GM19395 (cell line): Measurements from ENCODE around the gene NLRC5.

Source experiments
- ATAC-seq: cut with Tn5 transposase; IDR thresholded peaks from one replicate; pipeline ENCODE4 v1.9.1; 2021; ENCODE audit warnings: mild to moderate bottlenecking, moderate library complexity; ENCODE audit not compliant: unreplicated experiment

The NLRC5 gene

DNA sequence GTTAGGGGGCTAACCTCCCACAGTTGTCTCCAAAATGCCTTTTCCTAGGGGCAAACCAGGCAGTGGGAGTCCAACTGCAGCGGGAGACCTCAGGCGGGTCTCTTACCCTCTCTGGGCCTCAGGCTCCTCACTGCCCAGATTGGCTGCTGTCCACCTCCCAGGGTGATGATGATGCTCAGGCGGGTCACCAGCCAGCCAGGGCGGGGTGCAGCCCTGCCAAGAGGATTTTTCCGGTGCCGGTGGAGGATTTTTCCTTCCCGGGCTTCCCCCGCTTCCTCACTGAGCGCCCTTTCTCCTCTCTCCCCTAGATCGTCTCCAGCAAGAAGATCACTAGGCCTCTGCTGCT lies 125.8 kb downstream of the NLRC5 start:
- no peak for ATAC-seq

- ATAC-seq, result no peak
Measured at GRCh38 chr16:57115514-57116182, 126.3 kb downstream of the NLRC5 start.

GRCh38 chr16:57118461-57119084 lies 129.2 kb downstream of the NLRC5 start:
- ATAC-seq, result no peak

DNA sequence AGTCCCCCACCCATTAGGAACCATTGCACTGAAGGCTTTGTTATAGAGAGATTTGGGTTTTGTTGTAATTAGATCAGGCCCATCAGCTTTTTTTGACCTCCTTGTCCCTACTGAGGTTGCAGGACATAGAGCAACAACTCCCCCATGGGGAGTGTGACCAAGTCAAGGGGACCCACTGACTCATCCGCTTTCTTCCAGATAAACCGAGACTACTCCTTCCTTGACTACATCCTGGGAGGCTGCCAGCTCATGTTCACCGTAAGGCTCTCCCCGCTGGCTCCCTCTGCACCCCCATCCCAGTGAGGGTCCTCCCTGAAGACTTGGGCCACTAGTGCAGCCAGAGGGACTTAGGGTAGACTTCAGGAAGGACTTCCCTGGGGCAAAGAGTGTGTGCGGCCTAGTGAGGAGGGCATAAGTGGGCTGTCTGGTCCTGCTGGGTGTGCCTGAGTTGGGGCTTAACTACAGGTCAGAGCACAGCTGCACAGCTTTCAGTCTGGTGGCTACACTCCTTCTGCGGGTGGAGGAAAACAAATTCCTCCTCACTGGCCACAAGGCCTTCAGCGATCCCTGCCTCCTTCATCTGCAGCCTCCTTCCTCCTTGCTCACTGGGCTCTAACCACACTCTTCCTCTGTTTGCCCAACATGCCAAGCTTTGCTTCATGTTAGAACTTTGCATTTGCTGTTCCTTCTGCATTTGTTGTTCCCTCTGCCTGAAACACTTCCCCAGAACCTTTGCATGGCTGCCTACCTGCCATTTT lies 134.0 kb downstream of the NLRC5 start:
- no peak for ATAC-seq

GRCh38 chr16:57123974-57124674 lies 134.8 kb downstream of the NLRC5 start:
- ATAC-seq, result no peak

GRCh38 chr16:57125376-57125775 lies 136.0 kb downstream of the NLRC5 start:
- ATAC-seq, result no peak

DNA sequence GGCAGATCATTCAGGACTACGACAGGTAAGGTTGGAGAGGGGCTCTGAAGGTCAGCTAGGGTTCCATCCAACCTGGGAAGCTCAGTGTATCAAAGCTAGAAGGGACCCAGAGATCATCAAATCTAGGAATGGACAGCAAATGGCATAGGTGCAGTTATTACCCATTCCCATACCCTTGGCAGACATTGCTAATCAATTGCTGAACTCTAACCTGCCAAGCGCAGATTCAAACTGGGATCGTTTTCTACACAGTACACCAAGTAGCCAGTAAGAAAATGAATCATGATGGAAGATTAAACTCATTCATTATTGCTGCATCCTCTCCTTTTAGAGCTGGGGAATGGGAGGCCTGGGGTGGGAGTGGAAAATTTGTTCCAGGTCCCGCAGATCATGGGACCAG lies 136.6 kb downstream of the NLRC5 start:
- ATAC-seq, result no peak

GRCh38 chr16:57126411-57126810 lies 137.1 kb downstream of the NLRC5 start:
- ATAC-seq, result no peak

DNA sequence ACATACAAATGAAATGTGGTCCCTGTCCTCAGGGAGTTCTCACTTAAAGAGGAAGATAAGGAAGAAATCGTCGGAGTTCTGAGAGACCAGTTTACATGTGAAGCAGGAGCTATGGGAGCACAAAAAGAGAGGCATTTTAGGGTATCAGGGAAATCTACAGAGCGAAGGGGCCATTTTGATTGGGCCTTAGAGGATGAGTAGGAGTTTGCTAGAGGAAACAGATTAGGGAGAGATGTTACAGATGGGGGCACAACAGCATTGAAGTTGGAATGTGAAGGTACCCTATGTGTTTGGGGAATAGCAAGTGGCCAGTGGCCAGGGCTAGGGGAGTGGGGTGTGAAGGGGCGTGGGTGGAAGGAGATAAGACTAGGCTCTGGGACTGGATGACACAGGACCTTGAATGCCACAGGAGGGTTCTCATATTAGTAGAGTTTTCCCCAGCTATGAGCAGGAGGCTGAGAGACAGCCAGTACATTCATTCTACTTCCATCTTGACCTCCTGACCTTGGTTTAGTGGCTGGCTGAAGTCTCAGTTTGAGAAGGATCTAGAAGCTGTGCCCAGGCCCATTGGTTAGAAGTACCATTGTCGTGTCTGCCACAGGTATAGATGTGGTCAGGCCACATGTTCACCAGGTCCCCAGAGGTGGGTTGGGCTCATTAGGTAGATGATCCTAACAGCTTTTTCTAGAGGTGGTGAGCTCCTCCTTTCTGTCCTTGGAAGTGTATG lies 137.8 kb downstream of the NLRC5 start:
- ATAC-seq, result no peak

GRCh38 chr16:57127836-57128235 lies 138.5 kb downstream of the NLRC5 start:
- no peak for ATAC-seq

- ATAC-seq, result no peak
Measured at GRCh38 chr16:57128771-57129389, 139.5 kb downstream of the NLRC5 start.

DNA sequence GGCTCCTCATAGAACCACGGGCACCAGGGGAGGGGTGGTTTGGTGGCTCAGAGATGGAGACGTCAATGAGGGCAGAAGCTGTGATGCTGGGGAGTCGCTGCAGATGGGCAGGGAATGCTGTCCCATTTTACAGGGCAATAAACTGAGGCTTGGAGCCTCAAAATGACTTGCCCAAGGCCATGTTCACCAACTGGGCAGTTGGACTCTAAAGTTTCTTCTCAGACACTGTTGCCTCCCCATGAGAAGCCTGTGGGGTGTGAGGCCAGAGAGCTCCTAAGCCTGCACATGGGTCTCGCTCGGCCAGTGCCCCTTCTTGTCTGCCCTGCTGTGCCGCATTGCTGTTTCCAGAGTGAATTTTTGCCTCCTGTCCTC lies 141.6 kb downstream of the NLRC5 start:
- no peak for ATAC-seq

- ATAC-seq, result no peak
Measured at GRCh38 chr16:57131351-57131970, 142.1 kb downstream of the NLRC5 start.

GRCh38 chr16:57132470-57132869 lies 143.1 kb downstream of the NLRC5 start:
- no peak for ATAC-seq

- ATAC-seq, result no peak
Measured at GRCh38 chr16:57133031-57133430, 143.7 kb downstream of the NLRC5 start.
